HAP-1 (cell line): ENCODE results near the gene SPRYD3.

Experiments
- DNase-seq, 2 experiments: peaks; one replicate each; pipeline ENCODE4 v3.0.0-alpha.2; 2016 to 2020; ENCODE audit warnings: low spot score in 2 of 2
- H3K27me3 ChIP-seq: fragments of 250-450 bp; sonication (Bioruptor Pico); 2 replicates; pipeline ENCODE4 v1.5.1; 2020; ENCODE audit warnings: low read depth, mild to moderate bottlenecking, moderate library complexity
- H3K36me3 ChIP-seq: fragments of 250-450 bp; sonication (Bioruptor Pico); replicated peaks from 2 replicates; pipeline ENCODE4 v1.5.1; 2020; ENCODE audit warnings: mild to moderate bottlenecking
- H3K4me1 ChIP-seq: fragments of 250-450 bp; sonication (Bioruptor Pico); 2 replicates; pipeline ENCODE4 v1.5.1; 2020; ENCODE audit warnings: mild to moderate bottlenecking
- H3K4me3 ChIP-seq: fragments of 250-450 bp; sonication (Bioruptor Pico); 2 replicates; pipeline ENCODE4 v1.5.1; 2020; ENCODE audit warnings: mild to moderate bottlenecking, moderate library complexity
- H3K9me3 ChIP-seq: fragments of 250-450 bp; sonication (Bioruptor Pico); 2 replicates; pipeline ENCODE4 v1.5.1; 2020; ENCODE audit warnings: mild to moderate bottlenecking, moderate library complexity
- in situ Hi-C: fragments of 300-500 bp; cut with MboI; formaldehyde crosslinking; loops from 3 replicates; pipeline ENCODE4 v1.14.3; 2020; ENCODE audit warnings: low sequenced_read_pairs, inconsistent platforms, mixed read lengths

The SPRYD3 gene, protein sequence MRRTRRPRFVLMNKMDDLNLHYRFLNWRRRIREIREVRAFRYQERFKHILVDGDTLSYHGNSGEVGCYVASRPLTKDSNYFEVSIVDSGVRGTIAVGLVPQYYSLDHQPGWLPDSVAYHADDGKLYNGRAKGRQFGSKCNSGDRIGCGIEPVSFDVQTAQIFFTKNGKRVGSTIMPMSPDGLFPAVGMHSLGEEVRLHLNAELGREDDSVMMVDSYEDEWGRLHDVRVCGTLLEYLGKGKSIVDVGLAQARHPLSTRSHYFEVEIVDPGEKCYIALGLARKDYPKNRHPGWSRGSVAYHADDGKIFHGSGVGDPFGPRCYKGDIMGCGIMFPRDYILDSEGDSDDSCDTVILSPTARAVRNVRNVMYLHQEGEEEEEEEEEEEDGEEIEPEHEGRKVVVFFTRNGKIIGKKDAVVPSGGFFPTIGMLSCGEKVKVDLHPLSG

DNA sequence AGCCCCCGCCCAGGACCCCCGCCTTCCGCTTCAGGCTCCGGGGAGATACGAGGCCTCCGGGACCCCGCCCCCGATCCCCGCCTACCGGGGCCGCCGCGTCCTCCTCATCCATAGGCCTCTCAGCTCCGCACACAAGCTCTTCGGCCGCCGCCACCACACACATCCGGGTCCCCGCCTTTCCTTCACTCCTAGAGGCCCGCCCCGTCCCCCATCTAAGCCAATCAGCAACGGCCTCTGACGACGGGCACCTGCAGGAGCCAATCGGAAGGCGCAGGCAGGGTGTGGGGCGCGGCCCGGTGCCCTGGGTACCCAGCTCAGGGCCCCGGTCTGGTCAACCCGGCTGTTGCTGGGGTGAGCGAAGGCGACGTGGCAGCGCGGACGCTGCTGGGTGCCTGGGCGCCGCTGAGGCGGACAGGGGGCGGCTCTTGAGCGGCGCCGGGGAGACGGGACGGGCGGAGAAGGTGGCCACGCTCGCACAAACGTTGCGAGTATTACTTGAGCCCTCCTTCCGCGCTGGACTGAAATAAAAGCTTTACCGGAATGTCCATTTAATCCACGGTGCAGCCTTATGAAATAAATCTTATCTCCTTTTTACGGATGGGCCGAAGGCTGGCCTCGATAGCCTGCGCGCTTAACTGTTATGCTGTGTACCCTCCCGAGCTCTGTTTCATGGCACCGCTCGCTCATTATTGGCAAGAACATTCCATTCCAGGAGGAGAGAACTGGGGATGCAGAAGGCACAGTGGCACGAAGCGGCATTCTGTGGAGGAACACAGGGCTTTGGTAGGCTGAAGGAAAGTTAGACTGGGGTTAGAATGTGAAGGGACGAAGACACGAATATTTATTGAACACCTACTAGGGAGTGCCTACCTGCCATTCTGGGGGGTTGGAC is at the start of gene SPRYD3:
TSS of gene SPRYD3 (minus strand) at position 165 of the 892 bp plus-strand sequence. CDS start at position 108, 57 bp downstream.
- Histone ChIP-seq H3K4me3 (peak within 1 kb of the TSS; percentile 46), H3K36me3 (peaks cover under 1% of the 10 kb centered on the region; the same call in 1 of the 2 replicates), H3K27me3 (no peaks in the 10 kb centered on the region), H3K4me1 (peaks cover 5% of the 10 kb centered on the region), H3K9me3 (no peaks in the 10 kb centered on the region)
- DNase-seq = peak; percentile 95 to 97
- in situ Hi-C loops = no loop called here

DNA sequence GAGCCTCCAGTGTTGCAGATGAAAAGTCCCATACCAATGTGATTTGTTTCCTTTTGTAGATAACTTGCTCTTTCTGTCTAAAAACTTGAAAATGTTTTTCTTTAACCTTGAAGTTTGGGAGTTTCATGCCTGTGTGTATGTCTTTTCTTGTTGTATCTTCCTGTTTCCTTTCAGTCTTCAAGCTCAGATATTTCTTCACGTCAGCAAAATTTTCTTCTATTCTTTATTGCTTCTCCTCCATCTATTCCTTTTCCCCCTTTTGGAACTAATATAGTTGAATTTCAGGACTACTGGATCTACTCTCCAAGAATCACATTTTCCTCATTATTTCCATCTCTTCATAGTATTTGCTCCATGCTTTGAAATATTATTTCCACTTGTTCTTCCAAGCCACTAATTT is 48.0 kb upstream of the SPRYD3 start:
- no peaks in the 10 kb centered on the region for H3K9me3 ChIP-seq
- no peaks in the 10 kb centered on the region for H3K4me1 ChIP-seq
- peaks cover 8% of the 10 kb centered on the region for H3K27me3 ChIP-seq
- no peaks in the 10 kb centered on the region for H3K36me3 ChIP-seq
- H3K4me3 ChIP-seq = no peak overlapping the region
- DNase-seq = no peak
- in situ Hi-C loops = no loop called here

DNA sequence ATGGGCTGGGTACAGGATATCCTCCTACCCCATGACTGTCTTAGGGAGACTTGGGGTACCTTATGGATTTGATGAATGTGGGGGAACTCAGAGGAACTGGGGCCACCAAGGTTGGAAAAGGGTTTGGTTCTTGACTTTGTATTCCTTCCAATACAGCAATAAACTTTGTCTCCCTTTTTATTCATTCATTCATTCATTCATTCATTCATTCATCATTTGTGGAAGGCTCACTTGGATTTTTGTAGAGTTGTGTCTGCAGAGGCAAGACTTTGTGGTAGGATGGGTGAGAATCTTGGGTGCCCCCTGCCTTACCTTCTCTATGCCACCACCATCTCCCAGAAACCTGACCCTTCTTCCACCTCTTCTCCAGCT is 45.1 kb upstream of the SPRYD3 start:
- no peak overlapping the region for H3K4me3 ChIP-seq
- peaks cover 8% of the 10 kb centered on the region for H3K27me3 ChIP-seq
- DNase-seq = no peak
- no peaks in the 10 kb centered on the region for H3K9me3 ChIP-seq
- no peaks in the 10 kb centered on the region for H3K4me1 ChIP-seq
- H3K36me3 ChIP-seq = no peaks in the 10 kb centered on the region
- in situ Hi-C loops = no loop called here

DNA sequence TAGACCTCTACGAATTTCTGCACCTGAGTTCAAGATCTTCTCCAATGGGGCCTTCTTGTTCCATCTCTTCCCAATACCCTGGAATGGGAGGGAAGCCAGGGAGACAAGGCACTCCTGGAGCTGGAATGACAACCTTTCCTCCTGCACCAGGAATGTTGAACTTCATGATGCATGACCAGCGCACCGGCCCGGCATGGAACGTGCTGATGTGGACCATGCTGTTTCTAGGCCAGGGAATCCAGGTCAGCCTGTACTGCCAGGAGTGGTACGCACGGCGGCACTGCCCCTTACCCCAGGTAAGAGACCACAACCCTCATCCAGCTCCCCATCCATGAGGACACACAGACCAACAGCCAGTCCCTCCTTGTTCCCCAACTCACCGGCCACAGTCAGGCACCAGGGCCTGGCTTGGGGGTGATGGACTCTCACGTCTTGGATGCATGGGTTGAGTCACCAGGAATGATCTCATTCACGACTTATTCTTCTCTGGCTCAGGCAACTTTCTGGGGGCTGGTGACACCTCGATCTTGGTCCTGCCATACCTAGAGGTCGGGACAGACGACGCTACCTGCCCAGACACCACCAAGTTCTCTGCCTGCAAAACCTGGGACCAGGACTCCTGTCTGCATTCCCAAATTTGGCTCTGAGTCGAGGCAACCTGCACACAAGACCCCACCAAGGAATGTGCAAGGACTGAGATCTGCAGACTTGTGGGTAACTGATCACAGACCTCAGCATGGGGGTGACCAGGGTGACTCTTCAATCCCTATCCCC is 44.6 kb upstream of the SPRYD3 start:
- in situ Hi-C loops = no loop called here
- Histone ChIP-seq H3K4me3 (no peak overlapping the region), H3K4me1 (no peaks in the 10 kb centered on the region), H3K36me3 (no peaks in the 10 kb centered on the region), H3K27me3 (peaks cover 8% of the 10 kb centered on the region), H3K9me3 (no peaks in the 10 kb centered on the region)
- no peak for DNase-seq

DNA sequence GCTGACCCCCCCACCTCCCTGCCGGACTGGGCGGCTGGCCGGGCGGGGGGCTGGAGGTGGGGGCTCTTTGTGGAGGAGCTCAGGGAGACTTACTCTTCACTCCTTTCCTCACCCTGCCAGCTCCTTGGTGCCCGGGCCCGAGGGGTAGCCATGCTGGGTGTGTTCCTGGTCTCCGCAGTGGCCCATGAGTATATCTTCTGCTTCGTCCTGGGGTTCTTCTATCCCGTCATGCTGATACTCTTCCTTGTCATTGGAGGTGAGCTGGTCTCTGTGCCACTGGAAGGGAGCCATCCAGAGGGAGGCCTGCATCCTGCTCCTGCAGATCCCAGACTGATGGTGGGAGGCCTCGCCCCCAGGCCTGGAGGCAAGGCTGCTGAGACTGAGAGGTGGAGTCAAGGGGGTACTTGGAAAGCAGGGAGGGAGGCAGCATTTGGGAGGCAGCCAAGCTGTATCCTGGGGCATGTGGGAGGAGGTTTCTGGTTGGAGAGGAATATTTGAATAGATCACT is 43.8 kb upstream of the SPRYD3 start:
- Histone ChIP-seq H3K4me1 (no peaks in the 10 kb centered on the region), H3K27me3 (peaks cover 8% of the 10 kb centered on the region), H3K4me3 (no peak overlapping the region), H3K36me3 (no peaks in the 10 kb centered on the region), H3K9me3 (no peaks in the 10 kb centered on the region)
- in situ Hi-C loops = no loop called here
- no peak for DNase-seq

DNA sequence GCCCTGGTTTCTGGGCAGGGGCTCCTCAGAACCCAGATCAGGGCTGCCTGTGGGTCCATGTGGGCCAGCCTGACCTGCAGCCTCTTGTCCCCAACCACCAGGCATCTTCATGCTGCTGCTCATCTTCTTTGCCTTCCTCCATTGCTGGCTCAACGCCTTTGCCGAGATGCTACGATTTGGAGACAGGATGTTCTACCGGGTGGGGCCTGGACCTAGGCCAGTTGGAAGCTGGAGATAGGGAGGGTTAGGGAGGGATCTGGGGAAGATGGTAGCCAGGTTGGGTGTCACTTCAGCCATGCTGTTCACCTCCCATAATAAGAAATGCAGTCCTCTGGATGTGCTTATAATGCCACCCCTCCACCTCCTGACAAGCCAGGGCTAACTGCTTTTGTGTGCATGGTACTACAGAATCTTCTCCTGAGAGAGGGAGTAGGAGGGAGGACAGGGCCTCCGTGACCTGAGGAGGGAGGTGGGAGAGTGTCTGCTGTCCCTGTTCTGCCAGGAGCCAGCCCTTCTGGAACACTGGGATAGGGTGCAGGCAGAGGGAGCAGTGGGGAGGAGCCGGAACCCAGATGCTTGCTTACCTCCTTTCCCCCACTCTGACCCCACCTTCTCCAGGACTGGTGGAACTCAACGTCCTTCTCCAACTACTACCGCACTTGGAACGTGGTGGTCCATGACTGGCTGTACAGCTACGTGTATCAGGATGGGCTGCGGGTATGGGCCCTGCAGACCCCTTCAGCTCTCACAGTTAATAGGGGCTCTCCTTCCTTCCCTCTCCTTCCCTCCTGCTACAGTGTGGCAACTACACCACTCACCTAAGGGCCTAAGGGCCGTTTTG is 41.7 kb upstream of the SPRYD3 start:
- Histone ChIP-seq H3K27me3 (no peaks in the 10 kb centered on the region), H3K4me3 (no peak overlapping the region), H3K4me1 (no peaks in the 10 kb centered on the region), H3K9me3 (no peaks in the 10 kb centered on the region), H3K36me3 (no peaks in the 10 kb centered on the region)
- in situ Hi-C loops = no loop called here
- no peak for DNase-seq

DNA sequence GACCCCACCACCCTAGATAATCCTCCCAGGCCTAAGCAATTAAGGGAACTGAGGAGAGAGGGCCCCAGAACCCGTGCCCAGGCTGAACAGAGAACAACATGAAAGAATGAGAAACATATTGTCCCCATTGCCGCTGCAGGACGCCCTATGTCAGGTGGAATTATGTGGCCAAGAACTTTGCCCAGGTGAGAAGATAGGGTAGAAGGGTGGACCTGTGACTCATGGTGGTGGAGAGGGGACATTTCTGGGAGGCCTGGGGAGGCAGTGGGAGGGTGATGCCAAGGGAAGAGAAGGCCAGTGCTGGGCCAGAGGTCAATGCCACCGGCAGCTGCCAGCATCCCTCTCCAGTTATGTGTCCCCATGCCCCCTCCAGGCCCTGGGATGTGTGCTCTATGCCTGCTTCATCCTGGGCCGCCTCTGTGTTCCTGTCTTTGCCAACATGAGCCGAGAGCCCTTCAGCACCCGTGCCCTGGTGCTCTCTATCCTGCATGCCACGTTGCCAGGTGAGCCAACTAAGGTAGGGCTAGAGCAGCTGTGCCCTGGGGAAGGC is 39.6 kb upstream of the SPRYD3 start:
- H3K36me3 ChIP-seq = no peaks in the 10 kb centered on the region
- H3K27me3 ChIP-seq = no peaks in the 10 kb centered on the region
- no peaks in the 10 kb centered on the region for H3K4me1 ChIP-seq
- H3K9me3 ChIP-seq = no peaks in the 10 kb centered on the region
- in situ Hi-C loops = no loop called here
- no peak for DNase-seq
- no peak overlapping the region for H3K4me3 ChIP-seq

DNA sequence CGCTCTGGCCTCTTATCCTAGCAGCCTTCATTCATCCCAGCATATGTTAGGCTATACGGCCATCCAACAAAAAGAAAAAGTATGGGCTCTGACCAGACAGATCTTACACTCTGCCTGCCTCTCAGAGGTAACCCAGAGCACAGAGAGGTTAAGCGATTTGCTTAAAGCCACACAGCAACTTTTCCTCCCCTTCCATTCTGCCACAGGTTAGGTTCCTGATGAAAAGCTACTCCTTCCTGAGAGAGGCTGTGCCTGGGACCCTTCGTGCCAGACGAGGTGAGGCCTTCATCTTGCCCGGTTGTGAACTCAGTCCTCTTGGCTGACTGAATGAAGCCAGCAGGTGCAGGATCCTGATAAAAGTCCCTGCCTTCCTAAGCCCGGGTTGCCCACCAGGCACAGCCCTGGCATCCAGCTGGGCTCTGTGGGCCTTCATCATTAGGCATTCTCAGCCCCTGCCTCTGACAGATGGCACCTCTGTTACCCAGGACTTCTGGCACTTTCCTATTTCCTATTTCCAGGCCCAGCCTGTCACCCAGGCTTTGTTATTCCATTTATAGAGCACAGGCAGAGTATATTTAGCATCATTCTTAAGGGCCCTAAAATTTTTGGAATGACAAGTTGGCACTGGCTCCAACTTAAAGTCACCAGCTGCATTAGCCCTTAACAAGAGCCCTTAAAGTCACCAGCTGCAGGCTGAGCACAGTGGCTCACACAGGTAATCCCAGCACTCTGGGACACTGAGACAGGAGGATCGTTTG is 36.9 kb upstream of the SPRYD3 start:
- Histone ChIP-seq H3K36me3 (no peaks in the 10 kb centered on the region), H3K9me3 (no peaks in the 10 kb centered on the region), H3K4me1 (no peaks in the 10 kb centered on the region), H3K4me3 (no peak overlapping the region), H3K27me3 (no peaks in the 10 kb centered on the region)
- DNase-seq = no peak
- in situ Hi-C loops = no loop called here

DNA sequence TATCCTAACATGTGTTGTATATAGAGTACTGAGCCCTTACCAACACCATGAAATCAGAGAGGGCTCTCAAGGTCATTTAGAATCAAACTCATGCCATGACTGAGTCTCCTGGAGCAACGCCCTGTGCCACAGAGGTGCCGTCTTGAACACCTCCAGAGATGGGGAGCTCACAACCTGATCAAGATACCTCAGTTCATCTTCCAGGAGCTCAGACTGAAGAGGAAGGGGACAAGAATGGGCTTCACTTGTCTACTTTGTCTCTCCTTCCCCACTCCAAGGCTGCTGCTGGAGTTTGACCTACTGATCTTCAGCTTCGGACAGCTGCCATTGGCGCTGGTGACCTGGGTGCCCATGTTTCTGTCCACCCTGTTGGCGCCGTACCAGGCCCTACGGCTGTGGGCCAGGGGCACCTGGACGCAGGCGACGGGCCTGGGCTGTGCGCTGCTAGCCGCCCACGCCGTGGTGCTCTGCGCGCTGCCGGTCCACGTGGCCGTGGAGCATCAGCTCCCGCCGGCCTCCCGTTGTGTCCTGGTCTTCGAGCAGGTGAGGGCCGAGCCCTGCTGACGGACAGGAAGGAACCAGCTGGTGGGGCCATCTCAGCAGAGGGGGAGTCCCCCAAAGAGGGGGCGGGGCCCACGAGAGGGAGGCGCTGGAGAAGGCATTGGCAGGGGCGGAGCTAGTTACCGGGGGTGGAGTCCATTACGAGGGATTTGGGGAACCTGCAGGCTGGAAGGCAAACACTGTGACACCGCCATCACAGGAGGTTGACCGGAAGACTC is 36.1 kb upstream of the SPRYD3 start:
- in situ Hi-C loops = no loop called here
- H3K4me3 ChIP-seq = no peak overlapping the region
- no peaks in the 10 kb centered on the region for H3K4me1 ChIP-seq
- peak in 1 of 2 experiments; percentile 28 for DNase-seq
- H3K9me3 ChIP-seq = peaks cover 2% of the 10 kb centered on the region; the same call in 1 of the 2 replicates
- no peaks in the 10 kb centered on the region; the same call in 1 of the 2 replicates for H3K27me3 ChIP-seq
- H3K36me3 ChIP-seq = no peaks in the 10 kb centered on the region

DNA sequence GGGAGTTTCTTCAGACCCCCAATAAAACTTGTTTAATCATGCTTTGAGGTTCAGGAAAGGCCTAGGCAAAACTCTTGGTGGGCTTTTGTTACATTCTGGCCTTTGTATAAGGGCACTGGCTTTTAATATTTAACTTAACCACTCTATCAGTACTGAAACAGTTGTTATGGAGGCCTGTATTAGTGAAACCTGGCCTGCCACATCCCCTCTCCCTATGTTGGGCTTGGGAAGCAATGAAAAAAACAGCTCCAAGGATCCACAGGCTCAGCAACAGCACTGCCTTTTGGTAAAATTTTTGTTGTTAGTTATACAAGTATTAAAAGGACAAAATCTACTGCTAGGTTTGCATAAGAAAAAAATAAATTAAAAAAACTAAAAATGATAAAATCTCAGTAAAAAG is 34.8 kb upstream of the SPRYD3 start:
- Histone ChIP-seq H3K4me1 (no peaks in the 10 kb centered on the region), H3K9me3 (peaks cover 7% of the 10 kb centered on the region), H3K4me3 (no peak overlapping the region), H3K27me3 (no peaks in the 10 kb centered on the region; the same call in 1 of the 2 replicates), H3K36me3 (no peaks in the 10 kb centered on the region)
- in situ Hi-C loops = no loop called here
- DNase-seq = no peak

DNA sequence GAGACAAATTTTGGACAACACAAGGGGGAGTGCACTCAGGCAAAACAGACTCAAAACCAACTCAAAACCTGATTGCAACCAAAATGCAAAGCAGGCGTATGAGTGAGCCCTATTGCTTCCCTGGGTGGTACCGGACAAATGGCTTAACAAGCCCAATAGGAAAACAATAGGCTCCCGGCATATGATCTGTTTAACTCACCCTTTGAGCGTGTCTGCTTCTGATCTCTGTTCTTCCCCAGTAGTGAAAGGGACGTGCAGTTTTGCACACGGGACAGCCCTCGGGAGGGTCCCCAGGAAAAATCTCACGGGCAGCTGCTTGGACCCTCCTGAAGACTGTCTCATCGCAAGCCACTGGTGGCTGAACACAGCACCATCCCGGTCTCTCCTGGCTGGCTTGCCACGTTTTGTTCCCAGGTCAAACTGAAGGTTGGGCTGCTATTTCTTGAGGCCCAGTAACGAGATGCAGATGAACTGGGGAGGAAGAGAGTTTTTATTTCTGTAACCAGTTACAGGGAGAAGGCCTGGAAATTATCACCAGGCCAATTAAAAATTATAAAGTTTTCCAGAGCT is 34.0 kb upstream of the SPRYD3 start:
- Histone ChIP-seq H3K27me3 (no peaks in the 10 kb centered on the region; the same call in 1 of the 2 replicates), H3K9me3 (peaks cover 7% of the 10 kb centered on the region), H3K4me1 (no peaks in the 10 kb centered on the region), H3K4me3 (no peak overlapping the region), H3K36me3 (no peaks in the 10 kb centered on the region)
- in situ Hi-C loops = no loop called here
- no peak for DNase-seq
